Suprapubic skin (tissue), 4 donors: ENCODE data around the gene TGFBR3L.

Source experiments
- CTCF ChIP-seq, 2 donors: fragments of 200-600 bp in 1 of 2; fragments of 450-650 bp in 1 of 2; sonication (generic) in 1 of 2; IDR thresholded peaks; one replicate each; pipeline ENCODE4 v1.5.1; 2016 to 2019; ENCODE audit warnings: antibody characterized with exemption in 2 of 2, mild to moderate bottlenecking in 1 of 2, moderate library complexity in 1 of 2
- EP300 ChIP-seq: sonication (generic); formaldehyde crosslinking; IDR thresholded peaks from one replicate; pipeline ENCODE4 v1.6.1; 2017; ENCODE audit warnings: antibody characterized with exemption
- POLR2A ChIP-seq, 2 donors: fragments of 450-650 bp; IDR thresholded peaks; one replicate each; pipeline ENCODE4 v1.6.1; 2017; ENCODE audit warnings: antibody characterized with exemption in 2 of 2, mild to moderate bottlenecking in 2 of 2, moderate library complexity in 2 of 2
- POLR2AphosphoS5 ChIP-seq, 3 donors: sonication (generic); formaldehyde crosslinking; IDR thresholded peaks; one replicate each; pipeline ENCODE4 v1.6.1; 2017; ENCODE audit warnings: antibody characterized with exemption in 3 of 3

- no peak for TF ChIP-seq POLR2AphosphoS5 (IDR thresholded peaks at IDR 0.05)
- TF ChIP-seq CTCF (IDR thresholded peaks at IDR 0.05), result no peak
- no peak for TF ChIP-seq POLR2A (IDR thresholded peaks at IDR 0.05)
- no peak for TF ChIP-seq EP300
Measured at GRCh38 chr19:7940841-7941240, 26.2 kb downstream of the TGFBR3L start.
